IPS-15b (cell line): ENCODE data around the gene MTIF2.
"Not testable (repeated sequence)": the region's sequence is repeated elsewhere in the genome, so short reads cannot be mapped to it uniquely, and the experiment has no call there.

Experiments
- H3K27me3 ChIP-seq: one replicate; pipeline ENCODE4 v1.6.1; 2013; ENCODE audit warnings: low read length; ENCODE audit not compliant: control insufficient read depth, insufficient read depth
- H3K36me3 ChIP-seq: one replicate; pipeline ENCODE4 v1.6.1; 2013; ENCODE audit warnings: low read length; ENCODE audit not compliant: control insufficient read depth, insufficient read depth
- H3K4me1 ChIP-seq: one replicate; pipeline ENCODE4 v1.6.1; 2013; ENCODE audit warnings: mild to moderate bottlenecking, low read length; ENCODE audit not compliant: control insufficient read depth, insufficient read depth
- H3K4me3 ChIP-seq: one replicate; pipeline ENCODE4 v1.5.1; 2013; ENCODE audit warnings: low read depth, low read length
- H3K9ac ChIP-seq: one replicate; pipeline ENCODE4 v1.6.1; 2013; ENCODE audit warnings: low read depth, mild to moderate bottlenecking, low read length
- H3K9me3 ChIP-seq: one replicate; pipeline ENCODE4 v1.6.1; 2013; ENCODE audit warnings: mild to moderate bottlenecking, low read length; ENCODE audit not compliant: control insufficient read depth, insufficient read depth

The MTIF2 gene

DNA sequence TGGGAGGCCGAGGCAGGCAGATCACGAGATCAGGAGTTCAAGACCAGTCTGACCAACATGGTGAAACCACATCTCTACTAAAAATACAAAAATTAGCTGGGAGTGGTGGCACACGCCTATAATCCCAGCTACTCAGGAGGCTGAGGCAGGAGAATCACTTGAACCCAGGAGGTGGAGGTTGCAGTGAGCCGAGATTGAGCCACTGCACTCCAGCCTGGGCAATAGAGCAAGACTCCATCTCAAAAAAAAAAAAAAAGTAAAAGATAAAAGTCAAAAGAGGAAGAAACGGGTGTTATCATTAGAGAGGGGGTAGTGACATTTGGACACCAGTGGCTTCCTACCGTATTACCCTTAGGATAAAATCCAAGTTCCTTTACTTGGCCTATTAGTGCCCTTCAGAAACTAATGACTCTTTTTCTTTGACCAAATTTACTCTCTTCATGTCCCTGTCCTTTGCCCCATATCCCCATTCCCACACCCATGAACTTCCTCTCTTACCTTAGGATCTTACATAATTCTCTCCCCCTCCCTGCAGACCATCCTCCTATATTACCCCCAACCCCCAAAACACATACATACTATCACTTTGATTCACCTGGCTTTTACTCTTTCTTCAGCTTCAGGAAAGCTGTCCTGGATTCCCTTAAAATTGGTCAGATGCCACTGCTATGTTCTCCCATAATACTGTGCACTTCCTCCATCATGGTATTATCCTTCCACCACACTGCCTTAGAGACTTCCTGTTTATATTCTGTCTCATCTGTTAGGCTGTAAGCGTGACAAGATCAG lies 41.4 kb downstream of the MTIF2 start:
- not testable (repeated sequence) for H3K9me3 ChIP-seq, H3K36me3 ChIP-seq, H3K9ac ChIP-seq, H3K4me3 ChIP-seq, H3K4me1 ChIP-seq, H3K27me3 ChIP-seq

DNA sequence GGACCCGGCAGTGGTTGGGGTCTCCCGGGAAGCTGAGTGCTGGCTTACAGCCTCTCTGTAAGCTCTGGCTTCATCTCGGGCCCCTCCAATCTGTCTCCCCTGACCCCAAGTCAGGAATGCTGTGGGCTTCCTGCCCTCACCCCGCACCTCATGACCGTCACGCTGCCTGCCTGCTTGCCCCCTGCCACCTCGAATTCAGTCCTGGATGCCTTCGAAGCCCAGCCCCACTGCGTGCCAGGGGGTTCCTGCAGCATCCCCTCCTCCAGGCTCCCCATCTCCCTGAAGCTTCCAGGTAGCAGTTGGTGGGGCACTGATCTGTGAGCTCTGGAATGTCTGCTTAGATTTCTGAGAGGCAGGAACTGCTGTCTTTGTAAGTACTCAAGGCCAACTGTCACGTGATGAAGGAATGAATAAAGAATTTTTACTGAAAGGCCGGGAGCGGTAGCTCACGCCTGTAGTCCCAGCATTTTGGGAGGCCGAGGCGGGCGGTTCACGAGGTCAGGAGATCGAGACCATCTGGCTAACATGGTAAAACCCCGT lies 43.5 kb downstream of the MTIF2 start:
- no peak overlapping the region for H3K4me3 ChIP-seq
- H3K9ac ChIP-seq = no peak overlapping the region
- no peaks in the 10 kb centered on the region for H3K36me3 ChIP-seq
- no peaks in the 10 kb centered on the region for H3K9me3 ChIP-seq
- no peaks in the 10 kb centered on the region for H3K4me1 ChIP-seq
- H3K27me3 ChIP-seq = no peaks in the 10 kb centered on the region

DNA sequence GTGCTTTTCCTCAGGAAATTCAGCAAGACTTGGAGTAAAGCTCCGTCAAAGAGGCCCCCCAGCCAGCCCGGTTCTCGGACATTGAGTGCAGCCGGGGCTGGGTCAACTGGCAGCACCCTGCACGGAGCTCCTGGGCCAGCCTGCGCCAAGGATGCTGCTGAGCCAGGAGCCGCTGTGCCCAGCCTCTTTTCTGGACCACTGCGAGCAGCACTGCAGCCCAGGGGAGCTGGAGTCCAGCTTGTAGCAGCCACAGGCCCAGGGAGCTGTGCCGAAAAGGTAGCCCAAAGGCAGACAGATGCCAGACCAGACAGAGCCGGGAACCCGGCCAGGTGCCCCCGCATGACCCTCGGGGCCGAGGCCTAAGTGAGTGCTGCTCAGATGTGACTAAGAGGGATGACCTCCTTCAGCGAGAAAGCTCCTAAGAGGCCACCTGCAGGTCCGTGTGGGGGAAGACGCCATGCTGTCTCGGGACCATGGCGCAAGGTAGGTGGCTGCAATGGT lies 44.2 kb downstream of the MTIF2 start:
- Histone ChIP-seq H3K36me3 (no peaks in the 10 kb centered on the region), H3K4me1 (no peaks in the 10 kb centered on the region), H3K9me3 (no peaks in the 10 kb centered on the region), H3K4me3 (no peak overlapping the region), H3K9ac (no peak overlapping the region), H3K27me3 (no peaks in the 10 kb centered on the region)

DNA sequence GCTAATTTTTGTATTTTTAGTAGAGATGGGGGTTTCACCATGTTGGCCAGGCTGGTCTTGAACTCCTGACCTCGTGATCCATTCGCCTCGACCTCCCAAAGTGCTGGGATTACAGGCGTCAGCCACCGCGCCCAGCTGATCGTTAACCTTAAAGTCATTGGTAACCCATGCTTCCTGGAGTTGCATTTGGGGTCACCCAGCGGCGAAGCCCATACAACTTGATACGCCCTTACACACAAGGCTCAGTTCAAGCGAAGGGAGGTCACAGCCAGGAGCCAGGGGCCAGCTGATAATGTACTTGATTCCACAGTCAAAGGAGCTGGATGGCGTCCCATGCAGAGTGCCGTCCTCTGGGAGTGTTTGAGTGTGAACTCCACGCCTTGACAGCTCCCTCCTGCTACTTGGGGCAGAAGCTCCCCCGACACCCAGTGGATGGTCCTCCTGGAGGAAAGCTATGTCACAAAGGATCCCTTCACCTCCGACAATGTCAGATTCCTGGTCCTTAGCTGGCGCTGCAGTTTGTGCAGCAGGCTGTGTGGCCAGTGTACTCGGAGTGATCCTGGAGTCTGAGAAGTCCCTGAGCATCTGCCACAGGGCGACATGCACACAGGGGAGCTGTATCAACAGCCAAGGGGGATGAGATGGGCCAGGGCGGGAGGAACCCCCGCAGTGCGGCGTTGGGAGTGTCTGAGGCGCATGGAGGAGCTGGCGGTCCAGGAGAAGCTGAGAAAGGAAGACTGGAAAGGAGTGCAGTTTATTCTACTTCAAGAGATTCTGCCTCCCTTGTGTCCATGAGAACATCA lies 44.9 kb downstream of the MTIF2 start:
- Histone ChIP-seq H3K27me3 (no peaks in the 10 kb centered on the region), H3K4me1 (no peaks in the 10 kb centered on the region), H3K9ac (no peak overlapping the region), H3K36me3 (no peaks in the 10 kb centered on the region), H3K9me3 (no peaks in the 10 kb centered on the region), H3K4me3 (peak overlapping the region; percentile 58)

DNA sequence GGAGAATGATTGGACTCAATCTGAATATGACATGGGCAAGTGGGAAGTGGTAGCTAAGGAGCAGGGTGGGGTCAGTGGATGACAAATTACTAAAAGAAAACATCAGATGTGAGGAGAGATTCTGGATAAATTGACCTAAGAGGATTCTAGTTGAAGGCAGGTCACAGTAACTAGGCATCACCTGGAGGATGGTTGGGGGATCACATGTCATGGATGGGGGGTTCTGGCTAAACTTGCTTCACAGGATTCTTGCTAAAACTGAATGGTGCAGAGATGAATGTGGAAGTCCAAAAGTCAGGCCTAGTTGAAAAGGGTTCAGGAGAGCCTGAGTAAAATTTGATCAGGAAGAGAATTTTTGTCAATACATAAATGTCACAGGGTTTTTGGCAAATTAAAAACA lies 55.2 kb downstream of the MTIF2 start:
- Histone ChIP-seq H3K4me3 (no peak overlapping the region), H3K9me3 (no peaks in the 10 kb centered on the region), H3K9ac (no peak overlapping the region), H3K36me3 (no peaks in the 10 kb centered on the region), H3K4me1 (peaks cover 3% of the 10 kb centered on the region), H3K27me3 (no peaks in the 10 kb centered on the region)

DNA sequence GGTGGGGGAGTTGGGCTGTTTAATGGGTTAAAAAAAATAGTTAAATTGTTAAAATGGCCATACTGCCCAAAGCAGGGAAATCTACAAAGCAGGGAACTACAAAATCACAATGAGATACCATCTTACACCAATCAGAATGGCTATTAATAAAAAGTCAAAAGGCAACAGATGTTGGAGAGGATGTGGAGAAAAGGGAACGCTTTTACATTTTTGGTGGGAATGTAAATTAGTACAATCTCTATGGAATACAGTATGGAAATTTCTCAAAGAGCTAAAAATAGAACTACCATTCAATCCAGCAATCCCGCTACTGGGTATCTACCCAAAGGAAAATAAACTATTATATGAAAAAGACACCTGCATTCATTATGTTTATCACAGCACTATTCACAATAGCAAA lies 64.1 kb downstream of the MTIF2 start:
- Histone ChIP-seq H3K9ac (no peak overlapping the region), H3K36me3 (no peaks in the 10 kb centered on the region), H3K4me3 (no peak overlapping the region), H3K9me3 (no peaks in the 10 kb centered on the region), H3K27me3 (no peaks in the 10 kb centered on the region), H3K4me1 (no peaks in the 10 kb centered on the region)

DNA sequence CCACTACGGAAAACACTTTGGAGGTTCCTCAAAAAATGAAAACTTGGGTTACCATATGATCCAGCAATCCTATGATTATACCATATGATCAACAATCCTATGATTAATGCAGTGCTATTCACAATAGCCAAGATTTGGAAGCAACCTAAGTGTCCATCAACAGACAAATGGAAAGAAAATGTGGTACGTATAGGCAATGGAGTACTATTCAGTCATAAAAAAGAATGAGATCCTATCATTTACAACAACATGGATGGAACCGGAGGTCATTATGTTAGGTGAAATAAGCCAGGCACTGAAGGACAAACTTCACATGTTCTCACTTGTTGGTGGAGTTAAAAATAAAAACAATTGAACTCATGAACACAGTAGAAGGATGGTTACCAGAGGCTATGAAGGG lies 64.5 kb downstream of the MTIF2 start:
- Histone ChIP-seq H3K27me3 (no peaks in the 10 kb centered on the region), H3K36me3 (no peaks in the 10 kb centered on the region), H3K4me1 (no peaks in the 10 kb centered on the region), H3K4me3 (no peak overlapping the region), H3K9me3 (no peaks in the 10 kb centered on the region), H3K9ac (no peak overlapping the region)

DNA sequence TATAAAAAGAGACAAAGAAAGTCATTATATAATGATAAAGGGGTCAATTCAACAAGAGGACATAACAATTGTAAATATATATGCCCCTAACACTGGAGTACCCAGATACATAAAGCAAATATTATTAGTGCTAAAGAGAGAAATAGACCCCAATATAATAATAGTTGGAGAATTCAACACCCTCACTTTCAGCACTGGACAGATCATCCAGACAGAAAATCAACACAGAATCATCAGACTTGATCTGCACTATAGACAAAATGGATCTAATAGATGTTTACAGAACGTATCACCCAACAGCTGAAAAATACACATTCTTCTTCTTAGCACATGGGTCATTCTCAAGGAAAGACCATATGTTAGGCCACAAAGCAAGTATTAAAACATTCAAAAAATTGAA lies 68.6 kb downstream of the MTIF2 start:
- no peak overlapping the region for H3K9ac ChIP-seq
- no peaks in the 10 kb centered on the region for H3K36me3 ChIP-seq
- H3K4me1 ChIP-seq = no peaks in the 10 kb centered on the region
- no peaks in the 10 kb centered on the region for H3K9me3 ChIP-seq
- H3K27me3 ChIP-seq = no peaks in the 10 kb centered on the region
- no peak overlapping the region for H3K4me3 ChIP-seq

DNA sequence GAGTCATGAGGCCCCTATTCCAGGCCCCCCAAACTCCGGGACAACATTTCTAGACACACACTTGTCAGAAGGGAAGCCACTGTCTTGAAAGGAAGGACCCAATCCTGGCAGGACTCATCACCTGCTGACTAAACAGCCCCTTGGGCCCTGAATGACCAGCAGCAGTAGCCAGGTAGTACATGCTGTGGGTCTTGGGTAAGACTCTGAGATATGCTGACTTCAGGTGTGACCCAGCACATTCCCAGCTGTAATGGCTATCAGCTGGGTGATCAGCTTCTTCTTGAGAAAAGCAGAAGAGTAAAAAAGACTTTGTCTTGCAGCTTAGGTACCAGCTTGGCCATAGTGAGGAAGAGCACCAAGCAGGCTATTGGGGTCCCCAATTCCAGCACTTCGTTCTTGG lies 72.5 kb downstream of the MTIF2 start:
- Histone ChIP-seq H3K36me3 (no peaks in the 10 kb centered on the region), H3K9me3 (no peaks in the 10 kb centered on the region), H3K4me3 (no peak overlapping the region), H3K27me3 (no peaks in the 10 kb centered on the region), H3K4me1 (no peaks in the 10 kb centered on the region), H3K9ac (no peak overlapping the region)

DNA sequence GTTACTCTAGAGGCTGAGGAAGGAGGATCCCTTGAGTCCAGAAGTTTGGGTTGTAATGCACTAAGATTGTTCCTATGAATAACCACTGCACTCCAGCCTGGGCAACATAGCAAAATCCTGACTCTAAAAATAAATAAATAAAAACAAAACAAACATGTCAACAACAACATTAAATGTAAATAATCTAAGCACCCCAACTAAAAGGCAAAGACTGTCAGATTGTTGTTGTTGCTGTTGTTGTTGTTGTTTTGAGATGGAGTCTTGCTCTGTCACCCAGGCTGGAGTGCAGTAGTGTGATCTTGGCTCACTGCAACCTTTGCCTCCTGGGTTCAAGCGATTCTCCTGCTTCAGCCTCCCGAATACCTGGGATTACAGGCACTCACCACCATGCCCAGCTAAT lies 77.1 kb downstream of the MTIF2 start:
- H3K9me3 ChIP-seq, H3K27me3 ChIP-seq, H3K9ac ChIP-seq, H3K4me1 ChIP-seq, H3K4me3 ChIP-seq, H3K36me3 ChIP-seq: not testable (repeated sequence)

DNA sequence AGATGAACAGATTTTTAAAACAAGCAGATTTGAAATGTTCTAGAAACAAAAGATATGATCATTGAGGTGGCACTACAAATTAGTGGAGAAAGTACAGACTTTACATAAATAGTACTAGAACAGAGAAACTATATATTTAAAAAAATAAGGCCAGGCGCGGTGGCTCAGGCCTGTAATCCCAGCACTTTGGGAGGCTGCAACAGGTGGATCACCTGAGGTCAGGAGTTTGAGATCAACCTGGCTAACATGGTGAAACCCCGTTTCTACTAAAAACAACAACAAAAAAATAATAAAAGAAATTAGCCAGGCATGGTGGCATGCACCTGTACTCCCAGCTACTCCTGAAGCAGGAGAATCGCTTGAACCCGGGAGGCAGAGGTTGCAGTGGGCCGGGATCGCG lies 82.2 kb downstream of the MTIF2 start:
- not testable (repeated sequence) for H3K27me3 ChIP-seq, H3K9ac ChIP-seq, H3K4me3 ChIP-seq, H3K9me3 ChIP-seq, H3K4me1 ChIP-seq, H3K36me3 ChIP-seq
